HepG2 (cell line): ENCODE data around the gene ARPC3. TPM values are rescaled to one million over a fixed set of nuclear protein-coding genes. Genes with fewer than 3 reads are reported as not detected.

Source experiments
- ATAC-seq: fragments of 200-7000 bp; cut with Tn5 transposase; 3 replicates; pipeline ENCODE4 v1.9.1; 2020; ENCODE audit warnings: mild to moderate bottlenecking, moderate library complexity
- BruUV-seq: library from RNA; stranded (reverse); fragments of 400-500 nt; replicated peaks from 2 replicates; lab custom pipeline; 2021; lab: Mats Ljungman, UMichigan
- CTCF ChIA-PET: fragments of 300-600 bp; formaldehyde crosslinking; extraction: SDS; loops from one replicate; lab custom pipeline; 2021; ENCODE audit warnings: low total read pairs, inconsistent platforms, low intra/inter-chr PET ratio; lab: Yijun Ruan, JAX
- POLR2A ChIA-PET: fragments of 350-600 bp; sonication (Branson Sonifier 250); formaldehyde crosslinking; loops from one replicate; lab custom pipeline; 2020; ENCODE audit warnings: antibody characterized with exemption, inconsistent platforms; lab: Yijun Ruan, JAX
- DNase-seq: peaks from one replicate; pipeline ENCODE4 v3.0.0-alpha.2; 2015; ENCODE audit warnings: low spot score
- FAIRE-seq: peaks from 3 replicates; lab custom pipeline; 2011; peaks lifted over from hg19 to GRCh38; lab: Jason Lieb, UNC
- H2AFZ ChIP-seq: one replicate; pipeline ENCODE4 v1.6.1; 2011; ENCODE audit warnings: low read length, inconsistent platforms
- H3K27ac ChIP-seq: fragments of 300-600 bp; 3 replicates; pipeline ENCODE4 v1.8.0; 2011; ENCODE audit warnings: mixed run types, mild to moderate bottlenecking, mixed read lengths, low read length, inconsistent platforms; ENCODE audit not compliant: insufficient read depth; ENCODE audit errors: extremely low read length
- H3K27me3 ChIP-seq, 2 experiments: fragments of 200-600 bp in 1 of 2; 2 replicates in 1 of 2; 3 replicates in 1 of 2; pipeline versions ENCODE4 v1.6.0 to v1.8.0; 2011; ENCODE audit warnings: low read length in 2 of 2, mild to moderate bottlenecking in 2 of 2, moderate library complexity in 2 of 2, inconsistent platforms in 1 of 2; ENCODE audit not compliant: insufficient read depth in 2 of 2, control insufficient read depth in 1 of 2
- H3K36me3 ChIP-seq, 2 experiments: fragments of 200-600 bp in 1 of 2; replicated peaks in 1 of 2; 2 replicates in 1 of 2; 3 replicates in 1 of 2; pipeline versions ENCODE4 v1.5.1 to v1.8.0; 2011; ENCODE audit warnings: low read length in 2 of 2, inconsistent platforms in 1 of 2; ENCODE audit not compliant: insufficient read depth in 2 of 2, control insufficient read depth in 1 of 2
- H3K4me1 ChIP-seq: 2 replicates; pipeline ENCODE4 v1.5.1; 2012; ENCODE audit warnings: low read length, inconsistent platforms; ENCODE audit not compliant: insufficient read depth
- H3K4me2 ChIP-seq: 2 replicates; pipeline ENCODE4 v1.6.0; 2011; ENCODE audit warnings: low read depth, low read length, inconsistent platforms
- H3K4me3 ChIP-seq, 3 experiments: fragments of 200-600 bp in 1 of 3; sonication (generic), shearing (Covaris generic) in 1 of 3; replicated peaks in 1 of 3; 2 replicates each; pipeline ENCODE4 v1.5.1; 2011 to 2016; ENCODE audit warnings: low read length in 3 of 3, inconsistent platforms in 2 of 3, low read depth in 2 of 3, mild to moderate bottlenecking in 2 of 3, control low read depth in 1 of 3, mixed read lengths in 1 of 3; ENCODE audit not compliant: insufficient read depth in 1 of 3
- H3K79me2 ChIP-seq: one replicate; pipeline ENCODE4 v1.6.1; 2011; ENCODE audit warnings: low read length, inconsistent platforms; ENCODE audit not compliant: insufficient read depth
- H3K9ac ChIP-seq: 2 replicates; pipeline ENCODE4 v1.6.0; 2011; ENCODE audit warnings: mild to moderate bottlenecking, low read depth, low read length, inconsistent platforms; ENCODE audit not compliant: insufficient read depth
- H3K9me3 ChIP-seq: 2 replicates; pipeline ENCODE4 v1.5.1; 2012; ENCODE audit warnings: mild to moderate bottlenecking, low read length
- H4K20me1 ChIP-seq: 2 replicates; pipeline ENCODE4 v1.6.0; 2011; ENCODE audit warnings: inconsistent platforms, mild to moderate bottlenecking, low read length, moderate library complexity; ENCODE audit not compliant: insufficient read depth
- DMAP1 ChIP-seq: IDR thresholded peaks from 2 replicates; pipeline ENCODE4 v1.6.1; 2016
- HNF4G ChIP-seq, 2 experiments: sonication (generic) in 1 of 2; formaldehyde crosslinking in 1 of 2; IDR thresholded peaks; 2 replicates each; pipeline versions ENCODE4 v1.4.0 to v1.6.1; 2011 to 2020; ENCODE audit warnings: borderline replicate concordance in 2 of 2, low read depth in 2 of 2, mild to moderate bottlenecking in 2 of 2, low read length in 1 of 2, missing genetic modification reagents in 1 of 2, moderate library complexity in 1 of 2
- MTF1 ChIP-seq: sonication (generic); formaldehyde crosslinking; IDR thresholded peaks from 2 replicates; pipeline ENCODE4 v1.5.0; 2020; ENCODE audit warnings: missing genetic modification reagents
- RELA ChIP-seq: sonication (generic); formaldehyde crosslinking; IDR thresholded peaks from 2 replicates; pipeline ENCODE4 v1.4.0; 2020; ENCODE audit warnings: missing genetic modification reagents
- ZBTB49 ChIP-seq: sonication (generic); formaldehyde crosslinking; IDR thresholded peaks from 2 replicates; pipeline ENCODE4 v1.4.0; 2020; ENCODE audit warnings: missing genetic modification reagents, borderline replicate concordance
- ZNF382 ChIP-seq: sonication (generic); formaldehyde crosslinking; IDR thresholded peaks from 2 replicates; pipeline ENCODE4 v1.5.0; 2020; ENCODE audit warnings: missing genetic modification reagents, mild to moderate bottlenecking, borderline replicate concordance
- ZNF691 ChIP-seq: sonication (generic); formaldehyde crosslinking; IDR thresholded peaks from 2 replicates; pipeline ENCODE4 v1.4.0; 2020; ENCODE audit warnings: missing genetic modification reagents, low read depth, mild to moderate bottlenecking, borderline replicate concordance
- ZNF747 ChIP-seq: sonication (generic); formaldehyde crosslinking; IDR thresholded peaks from 2 replicates; pipeline ENCODE4 v1.8.1; 2023; ENCODE audit warnings: missing genetic modification reagents, mild to moderate bottlenecking, borderline replicate concordance
- WGBS: methylation state at CpG from one replicate; pipeline ENCODE4 v1.1.6; 2017; ENCODE audit warnings: low lambda C conversion rate; 5-methylcytosine and 5-hydroxymethylcytosine counted together
- in situ Hi-C: cut with HindIII; loops from 2 replicates; pipeline ENCODE4 v1.10.0; 2017; ENCODE audit warnings: low pct_unique_long_range_greater_than_20kb; ENCODE audit not compliant: extremely low pct_ligation_motif_present
- intact Hi-C: fragments of 100-400 bp; cut with micrococcal nuclease; formaldehyde crosslinking; loops from one replicate; pipeline ENCODE4 v1.10.0; 2022; ENCODE audit not compliant: unreplicated experiment
- polyA plus RNA-seq, 8 experiments: library from polyadenylated mRNA; depleted of rRNA in 3 of 8; stranded (reverse) in 7 of 8; unstranded in 1 of 8; fragments of >200 nt; fragmentation: Illumina TruSeq in 4 of 8; extraction: Trizol in 4 of 8; gene quantifications; 2 replicates each; pipeline versions ENCODE4 v1.2.1 to v1.2.3, GENCODE V29; 2011 to 2016; ENCODE audit warnings: low read depth in 4 of 8, missing spikeins in 1 of 8, mixed read lengths in 1 of 8; ENCODE audit not compliant: insufficient read depth in 1 of 8
- total RNA-seq, 5 experiments: library from RNA; depleted of rRNA; stranded (reverse); fragments of >200 nt; fragmentation: Illumina TruSeq; extraction: Trizol; gene quantifications; 2 replicates each; pipeline ENCODE4 v1.2.3, GENCODE V29; 2016; ENCODE audit warnings: low read depth in 1 of 5

The ARPC3 gene
- total and polyA plus RNA-seq, 2 of the 13 experiments (the other 11 are each of a cell fraction or from before 2014, with no cell fraction given): 32.7 to 234 TPM

GRCh38 chr12:110426406-110426805 lies 23.7 kb downstream of the ARPC3 start:
- peaks cover 10% of the 10 kb centered on the region for H3K4me1 ChIP-seq
- no peak overlapping the region for H3K4me2 ChIP-seq
- no peaks in the 10 kb centered on the region for H3K36me3 ChIP-seq
- H3K4me3 ChIP-seq: no peak overlapping the region
- no peak for TF ChIP-seq DMAP1
- TF ChIP-seq ZBTB49: no peak
- no peak for TF ChIP-seq ZNF382 (CRISPR knock-in tag)
- no peak for TF ChIP-seq ZNF747
- TF ChIP-seq ZNF691 (CRISPR knock-in tag): no peak
- TF ChIP-seq RELA: no peak
- no peak for TF ChIP-seq HNF4G (IDR thresholded peaks at IDR 0.05; ENCODE audit: borderline replicate concordance, low read depth, low read length)
- no peak for TF ChIP-seq HNF4G (CRISPR knock-in tag; IDR thresholded peaks at IDR 0.05; ENCODE audit: borderline replicate concordance, low read depth)
- TF ChIP-seq MTF1 (CRISPR knock-in tag): no peak
- H3K9ac ChIP-seq: no peak overlapping the region
- POLR2A ChIA-PET: interaction anchor here (0.6 kb wide), 1 partner anchor 288 kb away, joined by 3 read pairs; no protein-coding TSS in a partner anchor
- H4K20me1 ChIP-seq: no peaks in the 10 kb centered on the region
- no peak overlapping the region for H3K27ac ChIP-seq
- intact Hi-C loops: no loop called here
- CTCF ChIA-PET: no interaction called here
- no peak overlapping the region for H2AFZ ChIP-seq
- ATAC-seq (no peak), FAIRE-seq (no peak), DNase-seq (no peak)
- H3K79me2 ChIP-seq: no peaks in the 10 kb centered on the region
- in situ Hi-C loops: loop anchor here (25.0 kb wide), 1 partner anchor 314 kb away; the partner anchor contains the start of gene IFT81
- WGBS: 16% methylated on average over 3 of the region's 3 CpGs
- H3K9me3 ChIP-seq: no peaks in the 10 kb centered on the region
- H3K27me3 ChIP-seq: no peaks in the 10 kb centered on the region
- BruUV-seq: no TSS peak
